BLaER1 (cell line): Measurements from ENCODE around the gene MRPL42.

ENCODE experiments used
- H3K27ac ChIP-seq: shearing (Covaris generic); formaldehyde crosslinking; 2 replicates; pipeline ENCODE4 v1.8.1; 2022
- H3K27me3 ChIP-seq: shearing (Covaris generic); formaldehyde crosslinking; 2 replicates; pipeline ENCODE4 v1.8.1; 2022
- H3K36me3 ChIP-seq: shearing (Covaris generic); formaldehyde crosslinking; 2 replicates; pipeline ENCODE4 v1.8.1; 2022
- H3K4me1 ChIP-seq: shearing (Covaris generic); formaldehyde crosslinking; 2 replicates; pipeline ENCODE4 v1.8.1; 2022
- H3K4me2 ChIP-seq: shearing (Covaris generic); formaldehyde crosslinking; 2 replicates; pipeline ENCODE4 v1.8.1; 2022
- H3K4me3 ChIP-seq: shearing (Covaris generic); formaldehyde crosslinking; 2 replicates; pipeline ENCODE4 v1.8.1; 2022
- H3K9ac ChIP-seq: shearing (Covaris generic); formaldehyde crosslinking; 2 replicates; pipeline ENCODE4 v1.8.1; 2022
- H3K9me3 ChIP-seq: shearing (Covaris generic); formaldehyde crosslinking; 2 replicates; pipeline ENCODE4 v1.8.1; 2022
- H4K20me1 ChIP-seq: shearing (Covaris generic); formaldehyde crosslinking; 2 replicates; pipeline ENCODE4 v1.8.1; 2022
- Cebpa-rat ChIP-seq: shearing (Covaris generic); IDR thresholded peaks from 2 replicates; pipeline ENCODE4 v1.8.1; 2022

The MRPL42 gene

DNA sequence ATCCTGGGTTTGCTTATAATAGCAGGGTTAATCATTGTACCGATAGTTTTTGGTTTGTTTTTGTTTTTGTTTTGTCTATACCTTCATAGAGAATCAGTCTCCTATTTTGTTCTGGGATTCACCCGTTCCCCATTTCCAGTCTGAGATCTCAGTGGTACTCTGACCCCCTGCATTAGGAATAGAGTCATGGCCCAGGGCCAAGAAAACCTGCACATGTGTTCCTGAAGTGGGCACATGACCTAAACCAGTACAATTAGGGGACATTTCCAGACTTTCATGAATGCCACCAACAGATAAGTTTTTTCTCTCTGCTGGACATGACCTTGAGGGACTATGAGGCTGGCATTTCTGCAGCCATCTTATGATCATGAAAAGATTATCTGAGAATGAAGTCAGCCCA, 52.5 kb downstream of the MRPL42 start:
- H3K9ac ChIP-seq = no peak overlapping the region
- no peaks in the 10 kb centered on the region for H4K20me1 ChIP-seq
- no peaks in the 10 kb centered on the region for H3K9me3 ChIP-seq
- H3K4me2 ChIP-seq = no peak overlapping the region
- H3K36me3 ChIP-seq = no peaks in the 10 kb centered on the region
- TF ChIP-seq Cebpa-rat = no peak
- H3K27ac ChIP-seq = no peak overlapping the region
- no peaks in the 10 kb centered on the region for H3K27me3 ChIP-seq
- H3K4me3 ChIP-seq = no peak overlapping the region
- no peaks in the 10 kb centered on the region for H3K4me1 ChIP-seq

DNA sequence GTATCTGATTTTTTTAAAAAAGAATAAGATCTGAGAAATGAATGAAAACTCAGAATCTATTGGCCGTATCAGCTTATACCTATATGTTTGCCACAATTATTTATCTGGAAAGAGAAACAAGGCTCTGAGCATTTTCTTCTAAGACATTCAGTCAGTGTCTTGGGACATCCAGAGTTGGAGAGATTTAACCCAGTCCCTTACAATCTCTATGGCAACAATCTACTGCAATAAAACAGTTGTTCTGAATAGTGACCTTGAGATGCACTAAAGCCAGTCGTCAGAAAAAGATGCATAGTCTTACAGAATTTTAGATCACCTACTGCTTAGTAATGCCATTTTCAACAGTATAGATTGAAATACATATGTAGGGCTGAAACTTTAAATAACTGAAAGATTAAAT, 53.1 kb downstream of the MRPL42 start:
- no peak for TF ChIP-seq Cebpa-rat
- Histone ChIP-seq H3K36me3 (no peaks in the 10 kb centered on the region), H3K9ac (no peak overlapping the region), H3K4me1 (no peaks in the 10 kb centered on the region), H3K4me2 (no peak overlapping the region), H3K9me3 (no peaks in the 10 kb centered on the region), H4K20me1 (no peaks in the 10 kb centered on the region), H3K4me3 (no peak overlapping the region), H3K27ac (no peak overlapping the region), H3K27me3 (no peaks in the 10 kb centered on the region)

- Histone ChIP-seq H3K4me1 (no peaks in the 10 kb centered on the region), H3K9me3 (no peaks in the 10 kb centered on the region), H3K4me2 (no peak overlapping the region), H3K36me3 (no peaks in the 10 kb centered on the region), H3K4me3 (no peak overlapping the region), H3K27me3 (no peaks in the 10 kb centered on the region), H3K27ac (no peak overlapping the region), H3K9ac (no peak overlapping the region), H4K20me1 (no peaks in the 10 kb centered on the region)
- no peak for TF ChIP-seq Cebpa-rat
Measured at GRCh38 chr12:93521225-93522080, 54.1 kb downstream of the MRPL42 start.

DNA sequence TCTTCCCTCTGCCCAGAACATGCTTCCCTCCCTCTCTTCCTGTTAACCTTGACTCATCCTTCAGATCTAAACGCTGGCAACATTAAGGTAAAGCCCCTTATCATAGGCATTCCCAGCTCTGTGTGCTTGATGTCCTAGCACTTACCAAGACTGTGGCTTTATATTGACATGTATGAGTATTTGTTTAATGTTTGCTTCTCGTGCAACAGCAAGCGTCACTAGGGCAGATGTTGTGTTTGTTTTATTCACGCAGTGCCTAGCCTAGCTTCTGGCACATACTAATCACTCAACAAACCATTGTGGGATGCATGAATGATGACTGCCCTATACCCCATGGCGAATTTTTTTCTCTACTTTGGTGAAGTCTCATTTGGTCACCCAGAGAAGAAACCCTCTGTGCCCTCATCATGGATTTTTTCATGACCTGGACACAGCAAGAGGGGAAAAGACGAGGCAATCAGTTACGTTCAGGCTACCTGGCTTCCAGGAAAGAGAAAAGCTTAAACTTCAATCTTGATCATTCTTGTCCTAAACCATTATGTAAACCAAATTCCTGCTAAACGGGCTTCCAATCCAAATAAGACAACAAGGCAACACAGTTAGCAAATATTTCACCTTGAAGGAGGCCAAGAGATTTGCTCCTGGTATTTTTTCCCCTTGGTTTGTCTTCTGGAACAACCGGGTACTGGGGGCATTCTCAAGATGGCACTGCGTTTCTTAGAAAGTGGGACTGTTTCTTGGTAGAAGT, 57.2 kb downstream of the MRPL42 start:
- no peak overlapping the region for H3K4me2 ChIP-seq
- no peak overlapping the region for H3K27ac ChIP-seq
- no peak for TF ChIP-seq Cebpa-rat
- H4K20me1 ChIP-seq = no peaks in the 10 kb centered on the region
- H3K9ac ChIP-seq = no peak overlapping the region
- no peaks in the 10 kb centered on the region for H3K36me3 ChIP-seq
- H3K27me3 ChIP-seq = no peaks in the 10 kb centered on the region
- no peak overlapping the region for H3K4me3 ChIP-seq
- H3K9me3 ChIP-seq = no peaks in the 10 kb centered on the region
- H3K4me1 ChIP-seq = no peaks in the 10 kb centered on the region

DNA sequence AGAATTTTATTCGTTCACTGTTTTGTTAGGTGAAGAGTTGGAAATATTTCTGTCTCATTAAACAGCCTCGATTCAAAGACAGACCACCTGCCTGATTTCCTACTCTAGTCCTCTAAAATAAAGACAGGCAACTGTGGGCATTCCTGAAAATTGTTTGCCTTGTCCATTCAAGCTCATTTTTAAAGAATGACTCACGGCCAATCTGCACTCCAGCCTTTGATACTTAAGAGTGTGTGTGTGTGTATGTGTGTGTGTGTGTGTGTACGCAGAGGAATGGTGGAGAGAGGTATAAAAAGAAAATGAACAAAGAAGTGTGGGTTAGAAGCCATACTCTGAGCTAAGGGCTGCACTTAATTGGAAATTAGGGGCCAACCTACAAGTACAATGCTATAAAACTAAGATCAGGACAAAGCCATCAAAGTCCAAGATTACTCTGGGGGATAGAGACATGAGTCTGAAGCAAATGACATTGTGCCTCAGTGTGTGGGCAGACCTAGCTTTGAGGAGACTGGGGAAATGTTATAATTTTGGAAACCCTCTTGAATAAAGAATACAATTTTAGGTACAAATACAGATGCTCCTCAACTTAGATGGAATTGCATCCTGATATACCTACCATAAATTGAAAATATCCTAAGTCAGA, 59.6 kb downstream of the MRPL42 start:
- no peaks in the 10 kb centered on the region for H3K36me3 ChIP-seq
- peaks cover 10% of the 10 kb centered on the region for H3K4me1 ChIP-seq
- H3K4me2 ChIP-seq = no peak overlapping the region
- no peak overlapping the region for H3K27ac ChIP-seq
- H3K4me3 ChIP-seq = no peak overlapping the region
- no peaks in the 10 kb centered on the region for H4K20me1 ChIP-seq
- no peak overlapping the region for H3K9ac ChIP-seq
- no peak for TF ChIP-seq Cebpa-rat
- H3K9me3 ChIP-seq = peaks cover 7% of the 10 kb centered on the region; the same call in 1 of the 2 replicates
- no peaks in the 10 kb centered on the region for H3K27me3 ChIP-seq

- no peak overlapping the region for H3K27ac ChIP-seq
- H3K9me3 ChIP-seq = peaks cover 7% of the 10 kb centered on the region; the same call in 1 of the 2 replicates
- H3K4me2 ChIP-seq = peak overlapping the region; percentile 44; the same call in 1 of the 2 replicates
- H3K4me3 ChIP-seq = no peak overlapping the region
- no peaks in the 10 kb centered on the region for H3K36me3 ChIP-seq
- peaks cover 10% of the 10 kb centered on the region for H3K4me1 ChIP-seq
- no peaks in the 10 kb centered on the region for H4K20me1 ChIP-seq
- H3K9ac ChIP-seq = no peak overlapping the region
- no peak for TF ChIP-seq Cebpa-rat
- H3K27me3 ChIP-seq = no peaks in the 10 kb centered on the region
Measured at GRCh38 chr12:93530358-93530757, 63.0 kb downstream of the MRPL42 start.

- Histone ChIP-seq H3K9me3 (peaks cover 7% of the 10 kb centered on the region; the same call in 1 of the 2 replicates), H3K4me3 (no peak overlapping the region), H3K4me2 (no peak overlapping the region), H3K4me1 (peaks cover 33% of the 10 kb centered on the region), H3K36me3 (no peaks in the 10 kb centered on the region), H3K27me3 (no peaks in the 10 kb centered on the region), H4K20me1 (no peaks in the 10 kb centered on the region), H3K9ac (no peak overlapping the region), H3K27ac (no peak overlapping the region)
- no peak for TF ChIP-seq Cebpa-rat
Measured at GRCh38 chr12:93533310-93533709, 66.0 kb downstream of the MRPL42 start.

DNA sequence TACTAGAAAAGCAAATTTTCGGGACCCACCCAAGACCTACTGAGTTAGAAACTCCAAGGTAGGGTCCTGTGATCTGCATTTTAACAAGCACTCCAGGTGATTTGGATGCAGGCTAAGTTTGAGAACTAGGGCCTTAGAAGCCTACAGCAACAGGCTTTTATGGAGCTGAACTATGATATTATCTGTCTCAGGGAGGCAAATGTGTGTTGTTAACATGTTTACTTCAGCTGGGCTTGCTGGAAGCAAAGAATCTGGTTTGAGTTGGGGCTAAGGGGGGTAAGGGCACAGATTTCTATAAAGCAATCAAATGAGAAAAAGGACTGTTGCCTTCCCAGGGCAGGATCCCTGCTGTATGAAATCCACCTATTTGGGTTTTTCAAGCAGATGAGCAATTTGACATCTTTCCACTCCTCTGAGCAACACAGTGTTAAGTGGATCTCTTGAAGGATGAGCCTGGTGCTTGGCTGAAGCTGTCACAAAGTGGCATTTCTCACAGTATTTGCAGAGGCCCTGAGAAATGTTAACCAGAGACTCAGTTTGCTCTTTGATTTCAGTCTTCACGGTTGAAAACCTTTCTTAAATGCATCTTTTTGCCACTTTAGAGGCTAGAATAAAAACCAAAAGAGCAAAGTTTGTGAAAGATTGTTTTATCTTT, 68.9 kb downstream of the MRPL42 start:
- Histone ChIP-seq H3K9me3 (peaks cover 4% of the 10 kb centered on the region; the same call in 1 of the 2 replicates), H3K4me1 (peaks cover 37% of the 10 kb centered on the region), H3K4me3 (no peak overlapping the region), H3K4me2 (peak overlapping the region; percentile 72), H4K20me1 (no peaks in the 10 kb centered on the region), H3K27me3 (no peaks in the 10 kb centered on the region), H3K27ac (peak overlapping the region; percentile 24; the same call in 1 of the 2 replicates), H3K36me3 (no peaks in the 10 kb centered on the region), H3K9ac (peak overlapping the region; percentile 25; the same call in 1 of the 2 replicates)
- no peak for TF ChIP-seq Cebpa-rat

GRCh38 chr12:93536766-93537488, 69.6 kb downstream of the MRPL42 start:
- peak overlapping the region; percentile 72 for H3K4me2 ChIP-seq
- 0 out of 2 replicates have a peak overlapping the region, but pooled peaks have one; percentile 24 for H3K27ac ChIP-seq

More at GRCh38 chr12:93536766-93537488, 69.6 kb downstream of the MRPL42 start:
- Histone ChIP-seq H3K9ac (peak overlapping the region; percentile 25; the same call in 1 of the 2 replicates), H3K36me3 (no peaks in the 10 kb centered on the region), H3K4me3 (no peak overlapping the region; the same call in 1 of the 2 replicates), H3K4me1 (peaks cover 37% of the 10 kb centered on the region), H4K20me1 (no peaks in the 10 kb centered on the region), H3K9me3 (no peaks in the 10 kb centered on the region), H3K27me3 (no peaks in the 10 kb centered on the region)
- no peak for TF ChIP-seq Cebpa-rat
